G401 (cell line): Measurements from ENCODE around the gene ECHS1. TPM values are rescaled to one million over a fixed set of nuclear protein-coding genes. Genes with fewer than 3 reads are reported as not detected.

Source experiments
- total RNA-seq: library from RNA; depleted of rRNA; stranded (reverse); fragments of >200 nt; shearing (Covaris generic); gene quantifications from 2 replicates; pipeline ENCODE4 v1.2.3, GENCODE V29; 2014; rRNA removed

Gene ECHS1
- total RNA-seq, 1 experiment from 2014 or later, result 105 TPM

Other genes starting within 250 kb of the ECHS1 start
- gene KNDC1, start 213.1 kb downstream of the ECHS1 start, total RNA-seq, result 0.47 and 4.0 TPM in 2 replicates
- not detected in 2 replicates for gene UTF1, start 143.1 kb downstream of the ECHS1 start, total RNA-seq
- gene VENTX, start 135.5 kb downstream of the ECHS1 start, total RNA-seq, result 0.12 TPM in 1 of 2 replicates, not detected in the other
- gene ADAM8, start 96.5 kb downstream of the ECHS1 start, total RNA-seq, result 0.68 and 12.7 TPM in 2 replicates
- 71.4 and 73.3 TPM in 2 replicates for gene TUBGCP2, start 64.5 kb downstream of the ECHS1 start, total RNA-seq
- 60.7 and 97.4 TPM in 2 replicates for gene ZNF511, start 64.4 kb downstream of the ECHS1 start, total RNA-seq
- 53.3 and 63.5 TPM in 2 replicates for gene CALY, start 36.5 kb downstream of the ECHS1 start, total RNA-seq
- gene PRAP1, start 26.0 kb downstream of the ECHS1 start, total RNA-seq, result 1.8 and 3.0 TPM in 2 replicates
- 65.7 and 103 TPM in 2 replicates for gene FUOM, start 15.3 kb downstream of the ECHS1 start, total RNA-seq
- 11.7 and 13.9 TPM in 2 replicates for gene PAOX, start 5.9 kb upstream of the ECHS1 start, total RNA-seq
- gene MTG1, start 20.8 kb upstream of the ECHS1 start, total RNA-seq, result 60.7 and 66.8 TPM in 2 replicates
- gene SPRN, start 51.3 kb upstream of the ECHS1 start, total RNA-seq, result not detected in 2 replicates
- 0.10 and 0.18 TPM in 2 replicates for gene SCART1, start 80.6 kb upstream of the ECHS1 start, total RNA-seq
- 0.17 TPM in 1 of 2 replicates, not detected in the other for gene CYP2E1, start 154.0 kb upstream of the ECHS1 start, total RNA-seq
- not detected in 2 replicates for gene SYCE1, start 192.2 kb upstream of the ECHS1 start, total RNA-seq